Measurements from ENCODE around the gene MSTN.

GRCh38 chr2:190052307-190052706 lies 10.2 kb downstream of the MSTN start:
- no peak for TF ChIP-seq GATA2 (IDR thresholded peaks at IDR 0.05; ENCODE audit: low read depth, low read length)
- no peak for TF ChIP-seq GATA3 (IDR thresholded peaks at IDR 0.05; ENCODE audit: low read depth, low read length)
